Dermis microvascular lymphatic vessel endothelial cell (primary cell): ENCODE data around the gene SEC14L3. TPM values are rescaled to one million over a fixed set of nuclear protein-coding genes. Genes with fewer than 3 reads are reported as not detected.

Source experiments
- DNase-seq, 2 donors: peaks; one replicate each; pipeline versions ENCODE4 v3.0.0 to v3.0.0-alpha.2; 2010; ENCODE audit warnings: low read depth in 2 of 2
- total RNA-seq: library from RNA; depleted of rRNA; stranded (reverse); fragments of >200 nt; gene quantifications from 2 replicates; pipeline ENCODE4 v1.2.1, GENCODE V29; 2014

The SEC14L3 gene
- total RNA-seq: not detected in 2 replicates

GRCh38 chr22:30471616-30472318 is at the start of gene SEC14L3:
Gene SEC14L3, minus strand, starts transcription at chr22:30472017. Its CDS starts 59 bp downstream, at chr22:30471958.
- DNase-seq: no peak

- no peak for DNase-seq
Measured at GRCh38 chr22:30519842-30520425, 48.1 kb upstream of the SEC14L3 start.

- DNase-seq: no peak
Measured at GRCh38 chr22:30516731-30517130, 44.9 kb upstream of the SEC14L3 start.

- DNase-seq: no peak
Measured at GRCh38 chr22:30516273-30516672, 44.5 kb upstream of the SEC14L3 start.

- DNase-seq: no peak
Measured at GRCh38 chr22:30514252-30514651, 42.4 kb upstream of the SEC14L3 start.

- no peak for DNase-seq
Measured at GRCh38 chr22:30513462-30513861, 41.6 kb upstream of the SEC14L3 start.

GRCh38 chr22:30511911-30512310 is 40.1 kb upstream of the SEC14L3 start:
- no peak for DNase-seq

- no peak for DNase-seq
Measured at GRCh38 chr22:30511109-30511508, 39.3 kb upstream of the SEC14L3 start.

- no peak for DNase-seq
Measured at GRCh38 chr22:30508216-30508615, 36.4 kb upstream of the SEC14L3 start.

GRCh38 chr22:30507670-30508069 is 35.9 kb upstream of the SEC14L3 start:
- no peak for DNase-seq

- no peak for DNase-seq
Measured at GRCh38 chr22:30506507-30506968, 34.7 kb upstream of the SEC14L3 start.

- DNase-seq: no peak
Measured at GRCh38 chr22:30503551-30503950, 31.7 kb upstream of the SEC14L3 start.

GRCh38 chr22:30502911-30503310 is 31.1 kb upstream of the SEC14L3 start:
- DNase-seq: no peak

GRCh38 chr22:30502153-30502552 is 30.3 kb upstream of the SEC14L3 start:
- no peak for DNase-seq

- DNase-seq: no peak
Measured at GRCh38 chr22:30500628-30501027, 28.8 kb upstream of the SEC14L3 start.

- DNase-seq: no peak
Measured at GRCh38 chr22:30497466-30498150, 25.8 kb upstream of the SEC14L3 start.

- no peak for DNase-seq
Measured at GRCh38 chr22:30495041-30495784, 23.4 kb upstream of the SEC14L3 start.

- DNase-seq: no peak
Measured at GRCh38 chr22:30492144-30492543, 20.3 kb upstream of the SEC14L3 start.

GRCh38 chr22:30491381-30491780 is 19.6 kb upstream of the SEC14L3 start:
- no peak for DNase-seq

- DNase-seq: no peak
Measured at GRCh38 chr22:30490399-30490798, 18.6 kb upstream of the SEC14L3 start.

GRCh38 chr22:30488121-30488520 is 16.3 kb upstream of the SEC14L3 start:
- DNase-seq: no peak

- no peak for DNase-seq
Measured at GRCh38 chr22:30486661-30487115, 14.9 kb upstream of the SEC14L3 start.
